Urinary bladder (tissue), 4 donors: ENCODE measurements around the gene PISD. TPM values are rescaled to one million over a fixed set of nuclear protein-coding genes. Genes with fewer than 3 reads are reported as not detected.
"Not testable (repeated sequence)": the region's sequence is repeated elsewhere in the genome, so short reads cannot be mapped to it uniquely, and the experiment has no call there.

Experiments
- DNase-seq: peaks from one replicate; pipeline ENCODE4 v3.0.0-alpha.2; 2015; ENCODE audit errors: extremely low spot score
- H3K27ac ChIP-seq: one replicate; pipeline ENCODE4 v1.5.1; 2013; ENCODE audit warnings: low read depth, mild to moderate bottlenecking, moderate library complexity
- H3K36me3 ChIP-seq: one replicate; pipeline ENCODE4 v1.6.1; 2013; ENCODE audit warnings: mild to moderate bottlenecking, moderate library complexity; ENCODE audit not compliant: insufficient read depth
- H3K4me1 ChIP-seq: one replicate; pipeline ENCODE4 v1.6.1; 2013; ENCODE audit warnings: mild to moderate bottlenecking, moderate library complexity; ENCODE audit not compliant: insufficient read depth
- H3K4me3 ChIP-seq: one replicate; pipeline ENCODE4 v1.5.1; 2013; ENCODE audit warnings: low read depth, low read length
- WGBS: extraction: QIAGEN DNeasy Blood & Tissue Kit; methylation state at CpG from one replicate; pipeline ENCODE4 v1.1.7; 2013; 5-methylcytosine and 5-hydroxymethylcytosine counted together
- polyA plus RNA-seq: library from polyadenylated mRNA; stranded (reverse); fragments of 200-250 nt; gene quantifications from one replicate; pipeline ENCODE4 v1.2.3, GENCODE V29; 2013
- total RNA-seq: library from RNA; depleted of rRNA; stranded (reverse); fragments of >200 nt; gene quantifications from one replicate; pipeline ENCODE4 v1.2.3, GENCODE V29; 2014
- donor health status: healthy with polysubstance abuse.
- donor health status: healthy.

The PISD gene
- total and polyA plus RNA-seq, 2 donors: 20.1 to 22.6 TPM

DNA sequence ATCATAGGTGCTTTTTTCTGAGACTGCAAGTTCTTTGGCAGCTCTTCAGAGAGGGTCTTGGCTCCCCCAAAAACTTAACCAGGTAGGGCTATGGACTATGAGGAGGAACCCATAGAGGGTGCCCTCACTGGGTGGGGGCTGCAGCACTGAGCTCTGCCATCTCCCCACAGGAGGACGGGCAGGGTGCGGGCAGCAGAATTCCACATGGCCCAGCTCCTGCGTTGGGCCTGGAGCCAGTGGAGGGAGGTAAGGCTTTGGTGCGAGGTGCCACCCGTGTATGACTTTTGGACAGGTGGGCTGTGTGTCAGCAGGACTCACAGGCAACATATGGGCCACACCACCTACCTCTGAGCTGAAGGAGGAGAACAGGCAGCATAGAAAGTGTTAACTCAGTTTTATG lies 58.4 kb downstream of the PISD start:
- DNase-seq: no peak
- H3K36me3 ChIP-seq: peaks cover 5% of the 10 kb centered on the region
- no peaks in the 10 kb centered on the region for H3K4me1 ChIP-seq
- no peak overlapping the region for H3K27ac ChIP-seq
- 95% methylated on average over 5 of the region's 5 CpGs for whole genome bisulfite sequencing
- no peak overlapping the region for H3K4me3 ChIP-seq

DNA sequence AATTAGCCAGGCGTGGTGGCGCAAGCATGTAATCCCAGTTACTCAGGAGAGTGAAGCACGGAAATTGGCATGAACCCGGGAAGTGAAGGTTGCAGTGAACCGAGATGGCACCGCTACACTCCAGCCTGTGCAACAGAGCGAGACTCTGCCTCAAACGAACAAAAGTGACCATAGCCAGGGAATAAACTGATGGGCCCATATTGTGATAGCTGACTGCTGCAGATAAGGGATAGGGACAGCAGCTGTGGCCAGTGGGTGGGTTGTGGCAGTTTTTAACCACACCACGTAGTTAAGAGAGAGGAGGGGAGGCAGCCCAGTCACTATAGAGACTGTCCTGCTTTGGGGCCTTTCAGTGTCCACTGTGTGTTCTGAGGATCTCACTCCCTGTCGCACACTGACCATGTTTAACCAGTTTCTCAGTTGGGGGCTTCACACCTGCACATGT lies 58.9 kb downstream of the PISD start:
- 71% methylated on average over 10 of the region's 10 CpGs for WGBS
- peaks cover 5% of the 10 kb centered on the region for H3K36me3 ChIP-seq

DNA sequence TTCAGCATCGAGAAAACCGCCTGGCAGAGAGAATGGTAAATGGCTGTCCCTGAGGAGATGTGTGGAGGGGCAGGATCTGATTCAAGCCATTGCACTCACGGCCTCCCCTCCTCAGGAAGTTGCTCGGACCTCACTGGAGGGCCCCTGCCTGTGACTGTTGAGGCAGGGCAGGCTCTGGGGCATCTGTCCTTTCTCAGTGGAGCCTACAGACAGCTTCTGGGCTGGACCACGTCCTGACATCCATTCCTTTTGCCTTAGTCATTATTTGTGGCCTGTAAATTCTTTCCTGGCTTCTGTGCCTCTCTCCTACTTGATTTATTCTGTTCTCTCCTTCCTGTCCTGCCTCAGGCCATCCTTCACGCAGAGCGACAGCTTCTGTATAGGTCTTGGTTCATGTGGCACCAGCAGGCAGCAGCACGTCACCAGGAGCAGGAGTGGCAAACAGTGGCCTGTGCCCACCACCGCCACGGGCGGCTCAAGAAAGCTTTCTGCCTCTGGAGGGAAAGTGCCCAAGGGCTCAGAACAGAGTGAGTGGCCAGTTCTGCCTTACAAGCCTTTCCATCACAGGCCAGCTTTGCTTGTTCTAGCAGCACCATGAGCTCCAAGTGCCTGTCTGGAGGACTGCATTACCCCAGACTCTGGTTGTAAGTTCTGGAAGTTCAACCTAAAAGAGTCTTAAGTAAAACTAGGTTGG lies 59.6 kb downstream of the PISD start:
- DNase-seq: no peak
- WGBS: 34% methylated on average over 11 of the region's 11 CpGs
- Histone ChIP-seq H3K4me3 (no peak overlapping the region), H3K36me3 (peaks cover 5% of the 10 kb centered on the region), H3K4me1 (no peaks in the 10 kb centered on the region), H3K27ac (no peak overlapping the region)

More for the DNA sequence above, 58.9 kb downstream of the PISD start:
- DNase-seq: no peak
- Histone ChIP-seq H3K4me3 (no peak overlapping the region), H3K4me1 (no peaks in the 10 kb centered on the region), H3K27ac (no peak overlapping the region)

DNA sequence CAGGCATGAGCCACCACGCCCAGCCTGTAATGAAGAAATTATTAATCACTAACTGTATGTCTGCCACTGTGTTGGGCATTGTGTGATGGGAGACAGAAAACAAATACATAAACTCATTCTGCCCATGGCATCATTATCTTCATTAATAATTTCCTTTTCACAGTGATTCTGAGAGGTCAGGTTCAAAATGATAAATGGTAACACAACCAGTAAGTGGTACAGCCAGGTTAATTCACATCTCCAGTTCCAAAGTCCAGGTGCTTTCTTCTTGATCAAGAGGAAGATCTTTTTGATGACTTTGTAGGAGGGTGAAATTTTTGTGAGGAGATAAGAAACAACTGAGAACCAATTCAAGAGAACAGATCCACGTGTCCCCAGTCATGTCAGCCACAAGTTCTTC lies 66.7 kb downstream of the PISD start:
- 89% methylated on average over 2 of the region's 2 CpGs for whole genome bisulfite sequencing
- no peak overlapping the region for H3K4me3 ChIP-seq
- DNase-seq: no peak
- H3K4me1 ChIP-seq: no peaks in the 10 kb centered on the region
- no peaks in the 10 kb centered on the region for H3K36me3 ChIP-seq
- H3K27ac ChIP-seq: no peak overlapping the region

DNA sequence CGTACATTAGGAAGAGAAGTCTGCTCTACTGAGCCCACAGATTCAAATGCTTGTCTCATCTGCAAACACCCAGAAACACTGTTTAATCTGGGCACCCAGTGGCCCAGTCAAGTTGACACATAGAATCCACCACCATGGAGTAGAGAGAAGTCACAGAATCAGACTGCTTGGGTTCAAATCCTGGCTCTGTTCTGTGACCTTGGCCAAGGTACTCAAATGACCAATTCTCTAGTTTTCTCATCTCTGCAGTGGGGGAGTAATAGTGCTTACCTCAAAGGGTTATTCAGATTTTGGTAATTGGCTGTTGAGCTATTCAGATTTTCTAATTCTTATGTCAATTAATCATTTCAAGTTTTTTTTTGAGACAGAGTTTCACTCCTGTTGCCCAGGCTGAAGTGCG lies 71.9 kb downstream of the PISD start:
- H3K36me3 ChIP-seq, H3K27ac ChIP-seq, H3K4me3 ChIP-seq, H3K4me1 ChIP-seq, DNase-seq: not testable (repeated sequence)
- 92% methylated on average over 1 of the region's 2 CpGs for WGBS

DNA sequence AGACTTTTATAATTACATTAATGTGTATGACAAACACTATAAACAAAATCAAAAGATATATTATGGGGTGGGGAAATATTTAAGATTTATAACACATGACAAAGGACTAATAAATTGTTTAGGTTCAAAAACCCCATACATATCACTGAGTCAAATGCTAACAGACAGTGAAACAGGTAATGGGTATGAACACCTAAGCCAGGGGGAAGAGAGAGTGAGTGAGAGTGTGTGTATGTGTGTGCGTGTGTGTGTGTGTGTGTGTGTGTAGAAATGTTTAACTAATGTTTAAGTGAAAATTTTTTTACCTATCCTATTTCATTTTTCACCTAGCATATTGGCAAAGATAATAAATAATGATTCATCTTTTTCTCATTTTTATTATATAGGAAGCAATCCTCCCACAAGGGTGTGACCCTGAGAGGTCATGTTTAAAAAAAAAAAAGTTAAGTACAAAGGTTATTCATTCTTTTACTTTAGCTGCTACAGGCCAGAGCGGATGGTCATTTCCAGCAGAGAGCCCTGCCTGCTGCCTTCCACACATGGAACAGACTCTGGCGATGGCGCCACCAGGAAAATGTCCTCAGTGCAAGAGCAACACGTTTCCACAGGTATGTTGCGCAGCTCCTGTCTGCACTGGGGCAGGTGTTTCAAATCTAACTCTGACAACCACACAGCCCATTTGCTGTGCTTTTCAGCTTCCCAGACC lies 72.9 kb downstream of the PISD start:
- Histone ChIP-seq H3K4me1 (no peaks in the 10 kb centered on the region), H3K36me3 (no peaks in the 10 kb centered on the region), H3K27ac (no peak overlapping the region), H3K4me3 (no peak overlapping the region)
- 91% methylated on average over 6 of the region's 6 CpGs for WGBS
- no peak for DNase-seq

DNA sequence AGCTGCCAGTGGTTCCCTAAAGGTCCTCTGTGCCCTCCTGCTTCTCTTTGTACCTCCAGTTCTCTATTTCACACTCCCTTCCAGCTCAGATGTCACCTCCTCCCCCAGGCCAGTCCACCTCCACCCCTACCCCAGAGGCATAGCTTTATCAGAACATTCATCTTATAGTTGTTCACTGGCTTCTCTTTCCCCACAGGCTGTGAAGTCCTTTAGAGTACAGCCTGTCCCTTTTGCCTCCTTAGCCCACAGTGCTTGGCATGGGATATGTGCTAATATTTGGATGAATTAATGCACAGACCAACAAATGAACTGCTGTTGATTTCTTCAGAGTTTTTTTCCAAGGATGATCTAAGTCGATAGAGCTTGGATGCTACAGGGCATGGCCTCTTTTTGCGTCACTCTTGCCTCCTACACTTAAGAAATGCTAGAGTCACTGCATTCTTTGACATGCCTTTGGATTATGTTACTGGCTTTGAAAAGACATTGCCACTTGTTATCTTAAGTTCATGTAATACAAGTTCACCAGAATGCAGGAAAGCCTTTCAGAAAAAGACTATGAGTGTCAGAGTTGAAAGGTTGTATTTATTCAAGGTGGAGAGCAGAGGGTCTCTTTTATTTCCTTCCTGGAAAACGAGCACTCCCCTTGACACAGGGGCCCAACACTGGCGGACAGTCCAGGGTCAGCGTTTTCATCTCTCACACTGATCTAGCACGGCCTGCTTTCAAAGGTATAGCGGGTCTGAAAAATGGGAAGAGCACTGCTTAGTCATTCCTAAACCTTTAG lies 75.7 kb downstream of the PISD start:
- Histone ChIP-seq H3K36me3 (no peaks in the 10 kb centered on the region), H3K4me1 (no peaks in the 10 kb centered on the region), H3K4me3 (no peak overlapping the region), H3K27ac (no peak overlapping the region)
- WGBS: 84% methylated on average over 7 of the region's 7 CpGs
- no peak for DNase-seq

DNA sequence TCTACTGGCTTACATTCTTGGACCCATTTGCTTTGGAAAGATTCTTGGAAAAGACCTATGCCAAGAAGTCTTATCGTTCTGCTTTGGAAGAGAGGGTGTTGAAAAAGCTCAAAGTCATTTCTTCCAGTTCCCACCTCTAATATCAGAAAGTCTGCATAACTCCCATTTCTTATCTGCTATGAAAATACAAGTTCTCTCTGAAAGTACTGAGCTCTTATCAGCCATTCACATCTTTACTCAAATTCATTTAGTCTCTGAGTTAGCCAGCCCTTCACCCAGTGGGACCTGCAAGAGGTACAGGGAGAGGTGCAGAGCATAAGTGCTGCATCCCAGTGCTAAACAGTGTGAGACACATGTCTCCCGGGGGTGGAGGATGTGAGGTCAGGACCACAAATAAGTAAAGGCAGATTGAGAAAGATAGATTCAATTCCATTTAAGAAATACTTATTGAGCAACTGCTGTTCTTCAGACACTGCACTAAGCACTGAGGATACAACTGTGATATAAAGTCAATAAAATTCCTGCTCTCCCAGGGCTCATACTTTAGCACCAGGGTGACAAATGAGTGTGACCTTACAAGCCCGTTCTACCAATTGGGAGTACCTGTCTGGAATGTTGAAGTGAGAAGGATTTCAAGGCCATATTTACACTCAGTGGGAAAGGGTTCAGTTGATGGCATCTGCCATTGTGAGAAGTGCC lies 76.7 kb downstream of the PISD start:
- WGBS: 49% methylated on average over 3 of the region's 3 CpGs
- no peaks in the 10 kb centered on the region for H3K36me3 ChIP-seq

DNA sequence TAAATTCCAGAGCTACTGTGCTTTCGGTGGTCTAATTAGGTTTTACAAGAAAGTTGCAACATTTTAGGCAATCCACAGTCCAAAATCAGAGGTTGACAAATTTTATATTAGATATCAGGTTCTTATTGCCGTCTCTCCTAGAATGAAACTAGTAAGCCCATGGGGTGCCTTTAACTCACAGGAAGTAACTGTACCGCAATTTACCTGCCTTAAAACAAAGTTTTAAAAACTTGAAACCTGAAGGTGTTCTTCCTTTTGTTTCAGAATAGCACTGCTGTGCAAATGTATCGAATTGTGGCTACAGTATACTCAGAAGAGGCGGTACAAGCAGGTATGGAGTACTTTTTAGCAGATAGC lies 77.2 kb downstream of the PISD start:
- DNase-seq: no peak
- no peak overlapping the region for H3K4me3 ChIP-seq
- H3K36me3 ChIP-seq: no peaks in the 10 kb centered on the region
- H3K4me1 ChIP-seq: no peaks in the 10 kb centered on the region
- H3K27ac ChIP-seq: no peak overlapping the region
- WGBS: 91% methylated on average over 5 of the region's 5 CpGs

More for the DNA sequence above, 76.7 kb downstream of the PISD start:
- H3K4me3 ChIP-seq: no peak overlapping the region
- no peaks in the 10 kb centered on the region for H3K4me1 ChIP-seq
- no peak overlapping the region for H3K27ac ChIP-seq
- DNase-seq: no peak

DNA sequence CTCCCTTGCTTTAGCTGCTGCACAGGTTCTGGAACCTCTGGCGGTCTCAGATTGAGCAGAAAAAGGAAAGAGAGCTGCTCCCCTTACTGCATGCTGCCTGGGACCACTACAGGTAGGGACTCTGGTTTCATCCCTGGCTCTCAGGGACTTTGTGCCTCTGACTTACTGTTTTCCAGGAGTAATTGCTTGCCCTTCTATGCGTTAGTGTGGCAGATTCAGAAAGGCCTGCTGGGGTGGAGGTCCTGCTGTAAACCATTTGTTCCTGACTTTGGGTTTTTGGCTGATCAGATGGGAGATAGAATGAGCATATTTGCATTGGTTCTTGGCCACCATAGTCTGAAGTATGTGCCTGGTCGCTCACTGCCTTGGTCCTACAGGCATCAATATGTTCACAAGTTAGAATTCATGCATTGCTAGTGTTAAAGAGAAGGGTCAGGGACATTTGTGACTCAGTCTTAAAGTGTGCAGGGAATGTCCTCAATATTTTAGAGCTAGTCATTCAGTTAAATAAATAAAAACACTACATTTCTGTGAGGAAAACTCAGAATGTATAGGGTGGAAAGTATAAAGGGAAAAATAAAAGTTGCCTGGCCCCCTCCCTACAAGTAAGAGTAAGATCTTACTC lies 78.0 kb downstream of the PISD start:
- 94% methylated on average over 3 of the region's 3 CpGs for WGBS
- no peak for DNase-seq

DNA sequence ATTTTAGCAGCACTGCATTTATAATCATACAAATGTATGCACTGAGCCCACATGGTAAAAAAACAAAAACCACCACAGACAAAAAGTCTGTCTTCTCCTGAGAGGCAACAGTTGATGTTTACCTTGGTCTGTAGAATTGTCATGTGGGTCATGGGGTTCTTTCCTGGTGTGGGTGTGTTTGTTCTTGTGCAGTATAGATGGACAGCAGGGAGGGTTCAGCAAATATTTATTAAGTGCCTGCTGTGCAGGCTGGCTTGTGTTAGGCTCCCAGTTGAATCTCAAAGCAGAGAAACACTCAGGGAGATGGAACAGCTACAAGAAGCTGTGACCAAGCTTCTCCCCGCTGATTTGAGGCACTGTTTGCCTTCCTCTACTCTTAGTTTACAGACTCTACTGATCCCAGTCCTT lies 82.2 kb downstream of the PISD start:
- no peak overlapping the region for H3K4me3 ChIP-seq
- 78% methylated on average over 1 of the region's 1 CpG for WGBS
- no peaks in the 10 kb centered on the region for H3K36me3 ChIP-seq
- no peak overlapping the region for H3K27ac ChIP-seq
- no peaks in the 10 kb centered on the region for H3K4me1 ChIP-seq
- DNase-seq: no peak

More for the DNA sequence above, 78.0 kb downstream of the PISD start:
- Histone ChIP-seq H3K27ac (no peak overlapping the region), H3K36me3 (no peaks in the 10 kb centered on the region), H3K4me1 (no peaks in the 10 kb centered on the region), H3K4me3 (no peak overlapping the region)

DNA sequence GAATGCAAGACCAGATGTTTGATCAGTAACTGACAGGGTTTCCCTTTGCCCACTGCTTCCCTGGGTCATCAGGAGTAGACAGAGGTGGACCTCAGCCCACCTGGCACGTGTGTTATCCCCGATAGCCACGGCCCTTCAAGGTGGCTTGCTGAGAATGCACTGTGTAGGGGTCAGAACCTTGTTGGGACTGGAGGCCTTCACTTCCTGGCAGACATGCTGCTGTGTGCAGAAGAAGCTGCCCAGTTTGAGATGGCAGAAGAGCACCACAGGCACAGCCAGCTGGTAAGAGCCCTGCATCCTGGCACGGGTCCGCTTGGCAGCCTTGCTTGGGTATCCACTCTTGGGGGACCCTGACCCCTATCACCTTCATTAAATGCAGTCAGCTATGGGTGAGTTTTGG lies 83.8 kb downstream of the PISD start:
- Histone ChIP-seq H3K36me3 (peaks cover 3% of the 10 kb centered on the region), H3K27ac (no peak overlapping the region), H3K4me1 (no peaks in the 10 kb centered on the region), H3K4me3 (no peak overlapping the region)
- DNase-seq: no peak
- WGBS: 92% methylated on average over 5 of the region's 5 CpGs

DNA sequence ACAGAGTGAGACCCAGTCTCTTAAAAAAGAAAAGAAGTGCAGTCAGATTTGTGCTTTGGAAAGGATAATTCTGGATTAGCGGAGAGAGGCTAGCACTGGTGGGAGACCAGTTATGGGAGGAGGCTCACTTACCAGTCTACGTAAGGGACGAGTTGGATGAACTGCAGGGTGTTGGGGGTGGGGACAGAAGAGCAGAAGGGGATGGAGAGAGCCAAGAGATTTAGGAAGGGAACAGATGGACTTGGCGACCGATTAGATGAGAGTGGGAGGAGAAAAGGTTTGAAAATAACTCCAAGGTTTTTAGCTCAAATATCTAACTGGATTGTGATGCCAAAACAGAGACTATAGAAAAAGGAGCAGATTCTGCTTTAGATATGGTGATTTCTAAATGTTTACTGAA lies 84.3 kb downstream of the PISD start:
- DNase-seq: no peak
- Histone ChIP-seq H3K27ac (no peak overlapping the region), H3K4me3 (no peak overlapping the region), H3K36me3 (peaks cover 3% of the 10 kb centered on the region), H3K4me1 (no peaks in the 10 kb centered on the region)
- WGBS: 63% methylated on average over 5 of the region's 5 CpGs
